ENCODE results near the gene SLC38A7. TPM values are rescaled to one million over a fixed set of nuclear protein-coding genes. Genes with fewer than 3 reads are reported as not detected.

Gene SLC38A7
- total RNA-seq, 1 donor from 2014 or later, result 40.2 TPM

DNA sequence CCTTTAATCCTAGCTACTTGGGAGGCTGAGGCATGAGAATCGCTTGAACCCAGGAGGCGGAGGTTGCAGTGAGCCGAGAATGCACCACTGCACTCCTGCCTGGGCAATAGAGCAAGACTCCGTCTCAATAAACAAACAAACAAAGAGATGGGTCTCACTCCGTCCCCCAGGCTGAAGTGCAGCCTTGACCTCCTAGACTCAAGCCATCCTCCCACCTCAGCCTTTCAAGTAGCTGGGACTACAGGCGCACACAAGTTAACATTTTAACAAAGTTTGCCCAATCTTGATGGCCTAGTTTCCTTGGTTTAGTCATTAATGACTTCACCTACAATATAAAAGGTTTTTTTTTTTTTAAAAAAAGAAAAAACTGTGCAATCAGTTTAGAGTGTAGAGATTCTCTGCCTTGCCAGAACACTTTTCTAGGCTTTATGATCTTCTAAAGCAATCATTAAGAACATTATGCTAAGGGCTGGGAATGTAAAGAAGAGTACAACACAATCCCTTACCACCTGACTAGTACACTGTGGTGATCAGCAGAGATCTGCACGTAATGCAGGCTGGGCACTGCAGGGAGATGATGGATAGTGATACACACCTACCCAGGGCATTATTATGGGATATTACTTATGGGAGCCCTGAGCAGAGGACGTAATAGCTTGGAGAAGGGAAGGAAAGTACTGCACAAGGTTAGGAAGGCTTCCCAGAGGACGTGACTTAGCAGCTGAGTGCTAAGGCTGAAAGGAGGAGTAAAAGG lies 42.6 kb upstream of the SLC38A7 start:
- Mint-ChIP-seq H3K9me3 (ENCODE audit: unreplicated experiment) (no peaks in the 10 kb centered on the region), H3K4me1 (ENCODE audit: low read depth, unreplicated experiment) (peaks cover 2% of the 10 kb centered on the region), H3K27me3 (ENCODE audit: low read depth, unreplicated experiment) (no peaks in the 10 kb centered on the region), H3K36me3 (ENCODE audit: low read depth, unreplicated experiment) (peaks cover 8% of the 10 kb centered on the region), H3K27ac (ENCODE audit: unreplicated experiment) (no peak overlapping the region), H3K4me3 (ENCODE audit: unreplicated experiment) (no peak overlapping the region)
- H3K36me3 ChIP-seq (ENCODE audit: insufficient read depth, low read length), result peaks cover 9% of the 10 kb centered on the region
- H3K79me2 ChIP-seq (ENCODE audit: insufficient read depth, low read length), result peaks cover 62% of the 10 kb centered on the region
- no peak overlapping the region for H3K9ac ChIP-seq (ENCODE audit: low read length)
- H3K4me3 ChIP-seq (ENCODE audit: insufficient read depth, low read depth, low read length), result no peak overlapping the region
- H3K4me2 ChIP-seq (ENCODE audit: low read length), result no peak overlapping the region
- DNase-seq (ENCODE audit: low read depth), result no peak
- no peak for FAIRE-seq
- TF ChIP-seq EZH2 (IDR thresholded peaks at IDR 0.05; ENCODE audit: insufficient read depth, low read length), result no peak
- TF ChIP-seq, protein P1, sequence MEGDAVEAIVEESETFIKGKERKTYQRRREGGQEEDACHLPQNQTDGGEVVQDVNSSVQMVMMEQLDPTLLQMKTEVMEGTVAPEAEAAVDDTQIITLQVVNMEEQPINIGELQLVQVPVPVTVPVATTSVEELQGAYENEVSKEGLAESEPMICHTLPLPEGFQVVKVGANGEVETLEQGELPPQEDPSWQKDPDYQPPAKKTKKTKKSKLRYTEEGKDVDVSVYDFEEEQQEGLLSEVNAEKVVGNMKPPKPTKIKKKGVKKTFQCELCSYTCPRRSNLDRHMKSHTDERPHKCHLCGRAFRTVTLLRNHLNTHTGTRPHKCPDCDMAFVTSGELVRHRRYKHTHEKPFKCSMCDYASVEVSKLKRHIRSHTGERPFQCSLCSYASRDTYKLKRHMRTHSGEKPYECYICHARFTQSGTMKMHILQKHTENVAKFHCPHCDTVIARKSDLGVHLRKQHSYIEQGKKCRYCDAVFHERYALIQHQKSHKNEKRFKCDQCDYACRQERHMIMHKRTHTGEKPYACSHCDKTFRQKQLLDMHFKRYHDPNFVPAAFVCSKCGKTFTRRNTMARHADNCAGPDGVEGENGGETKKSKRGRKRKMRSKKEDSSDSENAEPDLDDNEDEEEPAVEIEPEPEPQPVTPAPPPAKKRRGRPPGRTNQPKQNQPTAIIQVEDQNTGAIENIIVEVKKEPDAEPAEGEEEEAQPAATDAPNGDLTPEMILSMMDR (IDR thresholded peaks at IDR 0.05; ENCODE audit: insufficient read depth, low read depth, low read length), result no peak
- H3K9me3 ChIP-seq (ENCODE audit: insufficient read depth, low read depth, low read length), result no peaks in the 10 kb centered on the region
- H3K27ac ChIP-seq (ENCODE audit: low read depth, low read length), result no peak overlapping the region
- peaks cover 56% of the 10 kb centered on the region for H4K20me1 ChIP-seq (ENCODE audit: insufficient read depth, low read length)
- no peak overlapping the region for H2AFZ ChIP-seq (ENCODE audit: low read depth, low read length)
- H3K4me1 ChIP-seq (ENCODE audit: insufficient read depth, low read length), result peaks cover under 1% of the 10 kb centered on the region
- H3K27me3 ChIP-seq (ENCODE audit: insufficient read depth, low read length), result no peaks in the 10 kb centered on the region

DNA sequence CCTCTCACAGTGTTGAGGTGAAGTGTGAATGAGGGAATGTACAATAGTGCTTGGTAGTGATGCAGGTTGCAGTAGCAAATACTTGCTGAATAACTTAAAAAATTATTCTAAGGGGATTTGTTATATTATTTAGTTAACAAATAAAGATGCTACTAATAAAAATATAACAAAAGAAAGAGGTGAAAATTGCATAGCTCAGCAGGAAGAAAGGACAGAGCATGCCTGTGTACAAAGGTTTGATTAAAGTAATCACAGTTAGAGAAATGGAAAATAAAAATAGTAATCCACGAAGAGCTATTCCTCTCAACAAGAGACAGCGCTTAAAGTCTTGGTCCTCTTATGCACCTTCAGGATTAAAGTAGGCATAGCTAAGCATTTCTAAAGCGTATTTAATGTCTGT lies 38.5 kb upstream of the SLC38A7 start:
- H3K9me3 Mint-ChIP-seq (ENCODE audit: unreplicated experiment), result no peaks in the 10 kb centered on the region
- Histone ChIP-seq H3K4me2 (ENCODE audit: low read length) (no peak overlapping the region), H3K79me2 (ENCODE audit: insufficient read depth, low read length) (peaks cover 23% of the 10 kb centered on the region), H3K9ac (ENCODE audit: low read length) (no peak overlapping the region), H3K27ac (ENCODE audit: low read depth, low read length) (no peak overlapping the region), H3K36me3 (ENCODE audit: insufficient read depth, low read length) (peaks cover 32% of the 10 kb centered on the region), H3K27me3 (ENCODE audit: insufficient read depth, low read length) (no peaks in the 10 kb centered on the region), H3K4me3 (ENCODE audit: insufficient read depth, low read depth, low read length) (no peak overlapping the region), H4K20me1 (ENCODE audit: insufficient read depth, low read length) (peaks cover 19% of the 10 kb centered on the region), H2AFZ (ENCODE audit: low read depth, low read length) (no peak overlapping the region), H3K4me1 (ENCODE audit: insufficient read depth, low read length) (no peaks in the 10 kb centered on the region), H3K9me3 (ENCODE audit: insufficient read depth, low read depth, low read length) (no peaks in the 10 kb centered on the region)
- no peak overlapping the region for H3K4me3 Mint-ChIP-seq (ENCODE audit: unreplicated experiment)
- no peaks in the 10 kb centered on the region for H3K27me3 Mint-ChIP-seq (ENCODE audit: low read depth, unreplicated experiment)
- no peak overlapping the region for H3K27ac Mint-ChIP-seq (ENCODE audit: unreplicated experiment)
- peaks cover 8% of the 10 kb centered on the region for H3K36me3 Mint-ChIP-seq (ENCODE audit: low read depth, unreplicated experiment)
- H3K4me1 Mint-ChIP-seq (ENCODE audit: low read depth, unreplicated experiment), result no peaks in the 10 kb centered on the region
- DNase-seq (ENCODE audit: low read depth) (no peak), FAIRE-seq (no peak)
- TF ChIP-seq EZH2 (IDR thresholded peaks at IDR 0.05; ENCODE audit: insufficient read depth, low read length), result no peak
- TF ChIP-seq, protein P1 (IDR thresholded peaks at IDR 0.05; ENCODE audit: insufficient read depth, low read depth, low read length), result no peak

DNA sequence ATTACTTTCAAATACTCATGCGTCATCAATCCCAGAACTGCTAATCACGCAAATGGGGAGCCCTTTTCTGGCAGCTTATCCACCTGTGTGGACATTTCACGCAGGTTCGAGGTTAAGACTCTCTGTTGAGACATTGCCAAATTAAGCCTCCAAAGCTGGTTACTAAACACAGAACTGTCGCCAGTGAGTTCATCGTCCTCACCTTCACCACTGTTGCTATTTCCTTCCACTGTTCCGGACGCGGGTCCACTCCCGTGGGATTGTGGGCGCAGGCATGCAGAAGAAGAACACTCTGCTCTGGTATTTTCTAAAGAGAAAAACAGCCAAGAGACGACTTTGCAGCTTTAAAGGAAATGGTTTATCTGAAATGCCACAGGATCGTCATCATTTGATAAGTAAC lies 33.4 kb upstream of the SLC38A7 start:
- Histone ChIP-seq H3K4me3 (ENCODE audit: insufficient read depth, low read depth, low read length) (no peak overlapping the region), H2AFZ (ENCODE audit: low read depth, low read length) (no peak overlapping the region), H3K79me2 (ENCODE audit: insufficient read depth, low read length) (no peaks in the 10 kb centered on the region), H3K36me3 (ENCODE audit: insufficient read depth, low read length) (peaks cover 46% of the 10 kb centered on the region), H3K4me2 (ENCODE audit: low read length) (no peak overlapping the region), H3K27ac (ENCODE audit: low read depth, low read length) (no peak overlapping the region), H3K27me3 (ENCODE audit: insufficient read depth, low read length) (no peaks in the 10 kb centered on the region), H4K20me1 (ENCODE audit: insufficient read depth, low read length) (no peaks in the 10 kb centered on the region), H3K9me3 (ENCODE audit: insufficient read depth, low read depth, low read length) (no peaks in the 10 kb centered on the region), H3K9ac (ENCODE audit: low read length) (no peak overlapping the region), H3K4me1 (ENCODE audit: insufficient read depth, low read length) (no peaks in the 10 kb centered on the region)
- Mint-ChIP-seq H3K4me3 (ENCODE audit: unreplicated experiment) (no peak overlapping the region), H3K36me3 (ENCODE audit: low read depth, unreplicated experiment) (peaks cover 15% of the 10 kb centered on the region), H3K27ac (ENCODE audit: unreplicated experiment) (no peak overlapping the region), H3K4me1 (ENCODE audit: low read depth, unreplicated experiment) (no peaks in the 10 kb centered on the region), H3K27me3 (ENCODE audit: low read depth, unreplicated experiment) (no peaks in the 10 kb centered on the region), H3K9me3 (ENCODE audit: unreplicated experiment) (no peaks in the 10 kb centered on the region)
- TF ChIP-seq EZH2 (IDR thresholded peaks at IDR 0.05; ENCODE audit: insufficient read depth, low read length), result no peak
- TF ChIP-seq, protein P1 (IDR thresholded peaks at IDR 0.05; ENCODE audit: insufficient read depth, low read depth, low read length), result no peak
- no peak for FAIRE-seq
- no peak for DNase-seq (ENCODE audit: low read depth)

Data from astrocyte (in vitro differentiated cells and primary cell).